GM23338 (cell line): ENCODE data around the gene RGS19. TPM values are rescaled to one million over a fixed set of nuclear protein-coding genes. Genes with fewer than 3 reads are reported as not detected.

ENCODE experiments used
- CREB1 ChIP-seq: fragments of 250-450 bp; sonication (Bioruptor Pico); IDR thresholded peaks from 2 replicates; pipeline ENCODE4 v1.5.0; 2020; ENCODE audit warnings: low read depth, mild to moderate bottlenecking, moderate library complexity
- JUNB ChIP-seq: IDR thresholded peaks from one replicate; pipeline ENCODE4 v1.6.1; 2016; ENCODE audit warnings: antibody characterized with exemption; ENCODE audit not compliant: unreplicated experiment
- NANOG ChIP-seq: IDR thresholded peaks from 2 replicates; pipeline ENCODE4 v1.6.1; 2016; ENCODE audit warnings: antibody characterized with exemption, borderline replicate concordance
- POLR2AphosphoS5 ChIP-seq: IDR thresholded peaks from 2 replicates; pipeline ENCODE4 v1.6.1; 2016; ENCODE audit warnings: antibody characterized with exemption, low read depth
- ZNF114 ChIP-seq: fragments of 250-450 bp; sonication (Bioruptor Pico); IDR thresholded peaks from 2 replicates; pipeline ENCODE4 v1.5.0; 2020; ENCODE audit warnings: mild to moderate bottlenecking, moderate library complexity
- ZNF331 ChIP-seq: fragments of 250-450 bp; sonication (Bioruptor Pico); IDR thresholded peaks from 2 replicates; pipeline ENCODE4 v1.5.0; 2020; ENCODE audit warnings: low read depth, mild to moderate bottlenecking, moderate library complexity
- ZNF462 ChIP-seq: fragments of 250-450 bp; sonication (Bioruptor Pico); IDR thresholded peaks from 2 replicates; pipeline ENCODE4 v1.5.0; 2020; ENCODE audit warnings: mild to moderate bottlenecking, moderate library complexity
- polyA plus RNA-seq: library from polyadenylated mRNA; unstranded; fragments of >200 nt; fragmentation: Nextera tagmentation; extraction: Ambion mirVana; gene quantifications from 2 replicates; pipeline ENCODE4 v1.2.1, GENCODE V29; 2016
- total RNA-seq: library from RNA; depleted of rRNA; stranded (reverse); fragments of >200 nt; shearing (Covaris generic); gene quantifications from 2 replicates; pipeline ENCODE4 v1.2.3, GENCODE V29; 2014
- TF ChIP-seq, protein P1 (sequence below): IDR thresholded peaks from 2 replicates; pipeline ENCODE4 v1.6.1; 2016; ENCODE audit warnings: antibody characterized with exemption
- TF ChIP-seq, protein P2 (sequence below): IDR thresholded peaks from one replicate; pipeline ENCODE4 v1.6.1; 2018; ENCODE audit warnings: antibody characterized with exemption; ENCODE audit not compliant: unreplicated experiment

Gene RGS19
- total and polyA plus RNA-seq, 2 experiments from 2014 or later = 13.1 to 19.7 TPM

- TF ChIP-seq ZNF462 (CRISPR knock-in tag) (no peak), ZNF331 (CRISPR knock-in tag) (no peak), POLR2AphosphoS5 (no peak), CREB1 (CRISPR knock-in tag) (no peak), JUNB (no peak), NANOG (no peak), ZNF114 (CRISPR knock-in tag) (no peak)
- TF ChIP-seq, protein P1, sequence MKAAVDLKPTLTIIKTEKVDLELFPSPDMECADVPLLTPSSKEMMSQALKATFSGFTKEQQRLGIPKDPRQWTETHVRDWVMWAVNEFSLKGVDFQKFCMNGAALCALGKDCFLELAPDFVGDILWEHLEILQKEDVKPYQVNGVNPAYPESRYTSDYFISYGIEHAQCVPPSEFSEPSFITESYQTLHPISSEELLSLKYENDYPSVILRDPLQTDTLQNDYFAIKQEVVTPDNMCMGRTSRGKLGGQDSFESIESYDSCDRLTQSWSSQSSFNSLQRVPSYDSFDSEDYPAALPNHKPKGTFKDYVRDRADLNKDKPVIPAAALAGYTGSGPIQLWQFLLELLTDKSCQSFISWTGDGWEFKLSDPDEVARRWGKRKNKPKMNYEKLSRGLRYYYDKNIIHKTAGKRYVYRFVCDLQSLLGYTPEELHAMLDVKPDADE = no peak
- TF ChIP-seq, protein P2, sequence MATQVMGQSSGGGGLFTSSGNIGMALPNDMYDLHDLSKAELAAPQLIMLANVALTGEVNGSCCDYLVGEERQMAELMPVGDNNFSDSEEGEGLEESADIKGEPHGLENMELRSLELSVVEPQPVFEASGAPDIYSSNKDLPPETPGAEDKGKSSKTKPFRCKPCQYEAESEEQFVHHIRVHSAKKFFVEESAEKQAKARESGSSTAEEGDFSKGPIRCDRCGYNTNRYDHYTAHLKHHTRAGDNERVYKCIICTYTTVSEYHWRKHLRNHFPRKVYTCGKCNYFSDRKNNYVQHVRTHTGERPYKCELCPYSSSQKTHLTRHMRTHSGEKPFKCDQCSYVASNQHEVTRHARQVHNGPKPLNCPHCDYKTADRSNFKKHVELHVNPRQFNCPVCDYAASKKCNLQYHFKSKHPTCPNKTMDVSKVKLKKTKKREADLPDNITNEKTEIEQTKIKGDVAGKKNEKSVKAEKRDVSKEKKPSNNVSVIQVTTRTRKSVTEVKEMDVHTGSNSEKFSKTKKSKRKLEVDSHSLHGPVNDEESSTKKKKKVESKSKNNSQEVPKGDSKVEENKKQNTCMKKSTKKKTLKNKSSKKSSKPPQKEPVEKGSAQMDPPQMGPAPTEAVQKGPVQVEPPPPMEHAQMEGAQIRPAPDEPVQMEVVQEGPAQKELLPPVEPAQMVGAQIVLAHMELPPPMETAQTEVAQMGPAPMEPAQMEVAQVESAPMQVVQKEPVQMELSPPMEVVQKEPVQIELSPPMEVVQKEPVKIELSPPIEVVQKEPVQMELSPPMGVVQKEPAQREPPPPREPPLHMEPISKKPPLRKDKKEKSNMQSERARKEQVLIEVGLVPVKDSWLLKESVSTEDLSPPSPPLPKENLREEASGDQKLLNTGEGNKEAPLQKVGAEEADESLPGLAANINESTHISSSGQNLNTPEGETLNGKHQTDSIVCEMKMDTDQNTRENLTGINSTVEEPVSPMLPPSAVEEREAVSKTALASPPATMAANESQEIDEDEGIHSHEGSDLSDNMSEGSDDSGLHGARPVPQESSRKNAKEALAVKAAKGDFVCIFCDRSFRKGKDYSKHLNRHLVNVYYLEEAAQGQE = no peak
These were observed 7.7 kb downstream of the RGS19 start (continued) for GRCh38 chr20:64071341-64072332.
